Measurements from ENCODE around the gene POLR2F. TPM values are rescaled to one million over a fixed set of nuclear protein-coding genes. Genes with fewer than 3 reads are reported as not detected.
"Not testable (repeated sequence)": the region's sequence is repeated elsewhere in the genome, so short reads cannot be mapped to it uniquely, and the experiment has no call there.

Gene POLR2F
- total RNA-seq, 1 donor from 2014 or later: 136 TPM

DNA sequence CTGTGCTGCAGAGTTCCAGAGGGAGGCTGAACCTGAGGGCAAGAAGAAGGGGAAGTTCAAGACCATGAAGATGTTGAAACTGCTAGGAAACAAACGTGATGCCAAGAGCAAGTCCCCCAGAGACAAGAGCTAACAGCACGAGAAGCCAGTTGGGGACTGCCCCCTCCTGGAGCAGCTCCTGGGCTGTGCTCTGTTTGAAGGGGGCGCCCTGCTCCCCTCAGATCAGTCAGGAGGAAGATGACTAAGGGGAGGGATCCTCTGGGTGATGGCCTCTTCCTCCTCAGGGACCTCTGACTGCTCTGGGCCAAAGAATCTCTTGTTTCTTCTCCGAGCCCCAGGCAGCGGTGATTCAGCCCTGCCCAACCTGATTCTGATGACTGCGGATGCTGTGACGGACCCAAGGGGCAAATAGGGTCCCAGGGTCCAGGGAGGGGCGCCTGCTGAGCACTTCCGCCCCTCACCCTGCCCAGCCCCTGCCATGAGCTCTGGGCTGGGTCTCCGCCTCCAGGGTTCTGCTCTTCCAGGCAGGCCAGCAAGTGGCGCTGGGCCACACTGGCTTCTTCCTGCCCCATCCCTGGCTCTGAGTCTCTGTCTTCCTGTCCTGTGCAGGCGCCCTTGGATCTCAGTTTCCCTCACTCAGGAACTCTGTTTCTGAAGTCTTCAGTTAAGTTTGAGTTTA, 12.7 kb upstream of the POLR2F start:
- TF ChIP-seq, protein P1, sequence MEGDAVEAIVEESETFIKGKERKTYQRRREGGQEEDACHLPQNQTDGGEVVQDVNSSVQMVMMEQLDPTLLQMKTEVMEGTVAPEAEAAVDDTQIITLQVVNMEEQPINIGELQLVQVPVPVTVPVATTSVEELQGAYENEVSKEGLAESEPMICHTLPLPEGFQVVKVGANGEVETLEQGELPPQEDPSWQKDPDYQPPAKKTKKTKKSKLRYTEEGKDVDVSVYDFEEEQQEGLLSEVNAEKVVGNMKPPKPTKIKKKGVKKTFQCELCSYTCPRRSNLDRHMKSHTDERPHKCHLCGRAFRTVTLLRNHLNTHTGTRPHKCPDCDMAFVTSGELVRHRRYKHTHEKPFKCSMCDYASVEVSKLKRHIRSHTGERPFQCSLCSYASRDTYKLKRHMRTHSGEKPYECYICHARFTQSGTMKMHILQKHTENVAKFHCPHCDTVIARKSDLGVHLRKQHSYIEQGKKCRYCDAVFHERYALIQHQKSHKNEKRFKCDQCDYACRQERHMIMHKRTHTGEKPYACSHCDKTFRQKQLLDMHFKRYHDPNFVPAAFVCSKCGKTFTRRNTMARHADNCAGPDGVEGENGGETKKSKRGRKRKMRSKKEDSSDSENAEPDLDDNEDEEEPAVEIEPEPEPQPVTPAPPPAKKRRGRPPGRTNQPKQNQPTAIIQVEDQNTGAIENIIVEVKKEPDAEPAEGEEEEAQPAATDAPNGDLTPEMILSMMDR (conservative IDR thresholded peaks at IDR 0.05; ENCODE audit: low read depth, low read length): no peak
- DNase-seq (ENCODE audit: low read depth): no peak
- H3K4me3 ChIP-seq (ENCODE audit: low read depth, low read length): no peak overlapping the region

DNA sequence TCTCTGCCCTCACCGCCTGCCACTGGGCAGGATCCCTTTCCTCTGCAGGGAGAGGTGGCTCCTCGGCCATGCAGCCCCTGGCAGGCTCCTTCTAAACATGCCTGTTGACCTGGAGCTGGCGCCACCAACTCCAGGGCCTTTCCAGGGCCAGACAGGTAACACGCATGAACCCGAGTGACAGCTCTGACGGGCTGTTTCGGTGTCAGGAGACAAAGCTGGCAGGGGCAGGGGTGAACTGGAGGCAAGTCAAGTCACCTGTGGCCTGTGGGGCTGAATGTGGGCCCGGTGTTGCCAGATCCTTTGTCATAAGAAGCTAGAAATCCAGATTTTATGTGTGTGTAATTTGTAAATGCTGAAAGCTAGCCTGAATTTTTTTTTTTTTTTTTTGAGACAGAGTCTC, 11.4 kb upstream of the POLR2F start:
- no peak overlapping the region for H3K4me3 ChIP-seq (ENCODE audit: low read depth, low read length)
- no peak for DNase-seq (ENCODE audit: low read depth)
- TF ChIP-seq, protein P1 (conservative IDR thresholded peaks at IDR 0.05; ENCODE audit: low read depth, low read length): no peak

DNA sequence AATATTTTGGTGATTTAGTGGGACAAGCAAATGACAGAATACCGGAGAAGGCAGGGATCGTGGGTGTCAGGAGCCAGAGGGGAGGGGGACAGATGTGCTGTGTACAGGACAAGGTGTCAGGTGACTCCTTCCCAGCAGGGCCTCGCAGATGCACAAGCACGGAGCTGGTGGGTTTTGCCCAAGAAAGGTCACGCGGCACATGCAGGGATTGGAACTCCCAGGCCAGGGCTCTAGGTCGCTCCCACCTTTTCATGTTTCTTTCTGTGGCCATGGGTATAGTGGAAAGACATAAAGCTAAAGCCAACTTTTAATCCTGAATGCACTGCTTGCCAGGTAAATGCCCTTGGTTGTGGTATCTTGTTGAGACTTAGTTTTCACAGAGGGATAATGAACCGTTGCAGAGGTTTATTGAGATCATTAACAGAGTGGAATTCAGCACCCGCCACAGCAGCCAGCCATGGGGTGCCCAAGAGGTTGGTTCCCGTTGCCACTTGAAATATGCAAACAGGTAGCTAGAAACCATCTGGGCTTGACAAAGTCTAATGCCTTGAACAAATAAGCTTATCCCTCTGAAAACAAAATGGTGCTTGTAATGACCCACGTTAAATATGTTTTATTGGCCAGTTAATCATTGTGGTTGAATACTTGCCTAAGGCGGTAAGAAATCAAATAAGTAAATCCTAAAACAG, 10.2 kb upstream of the POLR2F start:
- H3K4me3 ChIP-seq (ENCODE audit: low read depth, low read length): no peak overlapping the region
- DNase-seq (ENCODE audit: low read depth): no peak
- TF ChIP-seq, protein P1 (conservative IDR thresholded peaks at IDR 0.05; ENCODE audit: low read depth, low read length): no peak

DNA sequence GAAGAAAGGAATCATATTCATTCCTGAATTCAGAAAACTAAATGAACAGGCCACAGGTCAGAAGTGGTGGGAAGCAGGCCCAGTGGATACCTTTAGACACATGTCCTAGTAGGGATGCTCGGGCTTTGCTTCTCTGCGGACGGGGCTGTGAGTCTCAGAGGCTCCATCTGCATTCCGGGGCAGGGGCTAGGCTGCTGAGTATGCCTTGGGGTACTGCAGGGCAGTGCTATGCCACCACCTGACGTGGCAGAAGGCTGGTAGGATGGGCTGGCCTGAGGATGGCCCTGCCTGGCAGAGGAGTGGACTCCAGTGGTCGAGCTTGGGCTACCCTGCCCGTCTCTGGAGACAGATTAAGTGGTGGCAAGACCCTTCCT, 9.7 kb upstream of the POLR2F start:
- TF ChIP-seq, protein P1 (conservative IDR thresholded peaks at IDR 0.05; ENCODE audit: low read depth, low read length): no peak
- H3K4me3 ChIP-seq (ENCODE audit: low read depth, low read length): no peak overlapping the region
- DNase-seq (ENCODE audit: low read depth): no peak

DNA sequence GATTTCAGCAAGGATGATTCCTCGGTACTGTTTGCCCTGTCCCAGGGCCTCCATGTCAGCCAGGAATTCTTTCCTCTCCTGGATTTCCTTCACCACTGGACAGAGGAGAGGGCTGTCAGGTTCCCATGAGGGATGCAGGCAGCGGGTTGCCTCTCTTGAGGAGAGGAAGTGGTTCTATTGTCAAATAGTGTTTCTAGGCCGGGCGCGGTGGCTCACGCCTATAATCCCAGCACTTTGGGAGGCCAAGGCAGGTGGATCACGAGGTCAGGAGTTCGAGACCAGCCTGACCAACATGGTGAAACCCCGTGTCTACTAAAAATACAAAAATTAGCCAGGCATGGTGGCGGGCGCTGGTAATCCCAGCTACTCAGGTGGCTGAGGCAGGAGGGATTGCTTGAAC, 9.1 kb upstream of the POLR2F start:
- DNase-seq (ENCODE audit: low read depth); H3K4me3 ChIP-seq (ENCODE audit: low read depth, low read length): not testable (repeated sequence)

DNA sequence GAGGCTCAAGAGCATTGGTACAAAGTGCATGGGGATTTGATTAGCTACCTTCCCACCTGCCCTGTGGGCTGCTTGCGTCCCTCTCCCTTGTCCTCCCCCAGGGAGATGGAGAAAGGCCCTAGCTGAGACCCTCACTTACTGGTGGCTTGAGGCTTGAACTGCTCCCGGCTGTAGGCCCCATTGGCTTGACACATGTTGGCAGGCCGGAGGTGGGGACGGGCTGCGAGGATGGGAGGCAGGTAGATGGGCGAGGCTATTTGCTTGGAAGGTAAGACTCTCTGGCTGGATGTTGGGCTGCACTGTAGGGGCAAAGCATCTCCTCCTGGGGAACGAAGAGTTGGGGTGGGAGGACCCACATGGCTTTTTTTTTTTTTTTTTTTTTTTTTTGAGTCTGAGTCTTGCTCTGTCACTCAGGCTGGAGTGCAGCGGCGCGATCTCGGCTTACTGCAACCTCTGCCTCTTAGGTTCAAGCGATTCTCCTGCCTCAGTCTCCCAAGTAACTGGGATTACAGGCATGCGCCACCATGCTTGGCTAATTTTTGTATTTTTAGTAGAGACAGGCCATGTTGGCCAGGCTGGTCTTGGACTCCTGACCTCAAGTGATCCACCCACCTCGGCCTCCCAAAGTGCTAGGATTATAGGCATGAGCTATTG, 6.2 kb upstream of the POLR2F start:
- not testable (repeated sequence) for H3K4me3 ChIP-seq (ENCODE audit: low read depth, low read length); DNase-seq (ENCODE audit: low read depth)

DNA sequence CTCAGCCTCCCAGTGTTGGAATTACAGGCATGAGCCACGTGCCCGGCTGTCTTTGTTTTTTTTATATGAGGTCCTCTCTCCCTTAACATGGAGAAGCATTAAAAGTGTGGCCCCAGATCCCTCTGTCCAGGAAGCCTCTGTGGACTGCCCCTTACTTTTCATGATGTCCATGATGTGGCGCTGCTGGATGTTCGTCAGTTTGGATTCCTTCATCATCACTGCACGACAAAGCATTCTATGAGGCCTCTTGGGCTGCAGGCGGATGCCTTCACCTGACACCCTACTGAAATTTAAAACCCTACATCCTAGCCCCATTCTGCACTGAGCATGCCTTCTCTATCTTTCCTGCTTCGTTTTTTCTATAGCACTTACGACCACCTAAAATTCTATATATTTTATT, 2.2 kb upstream of the POLR2F start:
- TF ChIP-seq, protein P1 (conservative IDR thresholded peaks at IDR 0.05; ENCODE audit: low read depth, low read length): no peak
- H3K4me3 ChIP-seq (ENCODE audit: low read depth, low read length): no peak overlapping the region
- no peak for DNase-seq (ENCODE audit: low read depth)

DNA sequence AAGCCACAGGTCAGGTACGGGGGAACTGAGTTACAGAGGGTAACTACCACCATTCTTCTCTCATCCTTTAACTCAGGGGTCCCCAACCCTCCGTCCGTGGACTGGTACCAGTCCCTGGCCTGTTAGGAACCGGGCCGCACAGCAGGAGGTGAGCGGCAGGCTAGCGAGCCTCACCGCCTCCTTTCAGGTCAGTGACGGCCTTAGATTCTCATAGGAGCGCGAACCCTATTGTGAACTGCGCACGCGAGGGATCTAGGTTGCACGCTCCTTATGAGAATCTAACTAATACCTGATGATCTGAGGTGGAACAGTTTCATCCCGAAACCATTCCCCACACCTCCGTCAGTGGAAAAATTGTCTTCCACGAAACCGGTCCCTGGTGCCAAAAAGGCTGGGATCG, 870 bp upstream of the POLR2F start:
- DNase-seq (ENCODE audit: low read depth): not testable (repeated sequence)
- H3K4me3 ChIP-seq (ENCODE audit: low read depth, low read length): peak overlapping the region; percentile 77

Measured in epithelial cell of proximal tubule (primary cell).